Fibroblast of gingiva (primary cell): Measurements from ENCODE around the gene WWOX.
"Not testable (repeated sequence)": the region's sequence is repeated elsewhere in the genome, so short reads cannot be mapped to it uniquely, and the experiment has no call there.

ENCODE experiments used
- DNase-seq: peaks from one replicate; pipeline ENCODE4 v3.0.0-alpha.2; 2011; ENCODE audit warnings: low read depth

Gene WWOX

DNA sequence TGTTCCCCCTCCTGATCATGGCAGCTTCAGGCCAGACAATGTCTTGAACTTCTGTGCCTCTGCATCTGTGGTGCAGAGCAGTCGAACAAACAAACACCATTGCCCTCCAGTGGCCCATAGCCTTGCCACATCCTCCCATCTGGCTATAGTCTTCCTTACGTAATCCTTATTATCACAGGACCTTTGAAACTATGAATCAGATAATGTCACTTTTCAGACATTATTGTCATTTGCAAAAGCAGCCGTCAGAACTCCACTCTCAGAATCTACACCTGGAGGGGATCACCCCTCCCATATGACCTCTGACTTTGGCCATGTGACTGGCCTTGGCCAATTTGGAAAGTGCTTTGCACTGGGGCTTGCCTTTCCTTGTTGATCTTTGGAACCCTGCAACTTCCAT lies 1113.8 kb downstream of the WWOX start:
- no peak for DNase-seq

DNA sequence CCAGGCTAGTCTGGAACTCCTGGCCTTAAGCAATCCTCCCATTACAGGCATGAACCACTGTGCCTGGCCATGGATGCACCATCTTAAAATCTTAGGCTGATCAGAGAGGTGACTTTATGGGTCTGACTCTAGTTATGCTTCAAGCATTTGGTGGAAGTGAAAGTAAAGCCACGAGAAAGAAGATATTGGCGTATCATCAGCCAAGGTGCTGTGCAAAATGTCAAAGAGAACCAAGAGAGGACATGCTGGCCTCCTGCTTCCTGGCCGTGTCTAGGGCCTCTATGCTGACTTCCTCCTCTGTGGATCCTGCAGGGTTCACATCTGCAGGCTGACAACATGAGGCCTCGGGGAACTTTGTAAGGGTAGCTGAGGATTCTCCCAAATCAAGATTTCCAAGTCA lies 1115.8 kb downstream of the WWOX start:
- DNase-seq, result no peak

DNA sequence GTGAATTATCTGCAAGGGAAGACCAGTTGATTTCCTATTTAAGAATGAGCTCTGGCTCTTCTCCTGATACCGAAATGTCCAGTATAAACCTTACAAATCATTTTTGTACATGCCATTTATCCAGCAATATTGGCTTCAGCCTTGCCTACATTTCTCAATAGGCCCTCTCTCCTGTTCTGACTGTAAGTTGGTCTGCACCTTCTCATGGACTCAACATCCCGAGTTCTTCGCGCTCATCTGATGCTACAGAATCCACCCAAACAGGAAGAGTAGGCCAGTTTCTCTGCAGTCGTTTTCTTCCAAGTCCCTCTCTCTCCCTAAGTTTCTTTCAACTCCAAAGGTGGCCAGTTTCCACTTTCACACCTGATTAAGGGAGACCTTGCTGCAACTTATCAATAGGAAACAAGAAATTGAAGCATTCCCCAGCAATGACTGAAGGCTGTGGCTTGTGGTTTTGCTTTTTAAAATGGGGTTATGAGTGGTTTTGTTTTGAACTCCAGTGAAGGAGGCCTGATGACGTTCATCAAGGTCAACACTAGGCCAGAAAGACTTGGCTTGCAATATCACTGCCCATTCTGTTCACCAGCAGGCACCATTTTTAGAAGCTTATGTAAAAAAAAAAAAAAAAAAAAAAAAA lies 1118.0 kb downstream of the WWOX start:
- no peak for DNase-seq

DNA sequence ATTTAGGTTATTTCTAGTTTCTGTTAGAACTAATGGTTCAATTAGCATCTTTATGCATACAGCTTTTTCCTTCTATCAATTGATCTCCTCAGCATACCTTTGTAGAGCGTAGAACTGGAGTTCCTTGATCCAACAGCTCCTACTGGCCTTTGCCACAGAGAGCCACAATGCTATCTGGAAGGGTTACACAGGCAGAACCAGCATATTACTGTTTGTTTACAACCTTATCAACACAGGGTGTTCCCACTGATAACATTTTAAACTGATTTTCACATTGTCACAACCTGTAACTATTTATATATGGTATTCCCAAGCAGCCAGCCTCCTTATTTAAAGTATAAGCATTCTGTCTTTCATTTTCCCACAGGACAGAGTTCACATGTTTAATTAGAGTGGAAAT lies 1118.9 kb downstream of the WWOX start:
- no peak for DNase-seq

DNA sequence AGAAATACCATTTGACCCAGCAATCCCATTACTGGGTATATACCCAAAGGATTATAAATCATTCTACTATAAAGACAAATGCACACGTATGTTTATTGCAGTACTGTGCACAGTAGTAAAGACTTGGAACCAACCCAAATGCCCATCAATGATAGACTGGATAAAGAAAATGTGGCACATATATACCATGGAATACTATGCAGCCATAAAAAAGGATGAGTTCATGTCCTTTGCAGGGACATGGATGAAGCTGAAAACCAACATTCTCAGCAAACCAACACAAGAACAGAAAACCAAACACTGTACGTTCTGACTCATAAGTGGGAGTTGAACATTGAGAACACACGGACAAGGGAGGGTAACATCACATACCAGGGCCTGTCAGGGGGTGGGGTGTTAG lies 1126.5 kb downstream of the WWOX start:
- not testable (repeated sequence) for DNase-seq

DNA sequence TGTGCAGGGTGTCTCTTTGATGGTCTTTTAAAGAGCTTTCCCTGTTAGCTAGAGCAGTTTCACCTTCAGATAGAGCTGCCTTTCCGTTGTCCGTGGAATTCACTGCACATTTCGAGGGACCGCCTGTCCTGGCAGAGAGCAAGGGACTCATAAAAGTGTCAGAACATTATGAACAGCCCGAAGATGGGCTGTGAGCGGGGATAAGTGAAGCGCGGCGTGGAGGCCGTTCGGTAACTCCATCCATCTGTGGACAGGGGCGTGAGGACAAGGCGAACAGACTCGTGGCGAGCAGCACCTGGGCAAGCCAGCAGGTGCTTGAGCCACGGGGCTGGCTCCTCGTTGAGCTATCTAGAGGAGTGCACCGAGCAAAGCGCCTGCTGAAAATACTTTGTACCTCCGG lies 1129.9 kb downstream of the WWOX start:
- DNase-seq, result no peak

DNA sequence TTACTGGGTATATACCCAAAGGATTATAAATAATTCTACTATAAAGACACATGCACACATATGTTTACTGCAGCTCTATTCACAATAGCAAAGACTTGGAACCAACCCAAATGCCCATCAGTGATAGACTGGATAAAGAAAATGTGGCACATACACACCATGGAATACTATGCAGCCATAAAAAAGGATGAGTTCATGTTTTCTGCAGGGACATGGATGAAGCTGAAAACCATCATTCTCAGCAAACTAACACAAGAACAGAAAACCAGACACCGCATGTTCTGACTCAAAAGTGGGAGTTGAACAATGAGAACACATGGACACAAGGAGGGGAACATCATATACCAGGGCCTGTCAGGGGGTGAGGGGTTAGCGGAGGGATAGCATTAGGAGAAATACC lies 1146.2 kb downstream of the WWOX start:
- not testable (repeated sequence) for DNase-seq

DNA sequence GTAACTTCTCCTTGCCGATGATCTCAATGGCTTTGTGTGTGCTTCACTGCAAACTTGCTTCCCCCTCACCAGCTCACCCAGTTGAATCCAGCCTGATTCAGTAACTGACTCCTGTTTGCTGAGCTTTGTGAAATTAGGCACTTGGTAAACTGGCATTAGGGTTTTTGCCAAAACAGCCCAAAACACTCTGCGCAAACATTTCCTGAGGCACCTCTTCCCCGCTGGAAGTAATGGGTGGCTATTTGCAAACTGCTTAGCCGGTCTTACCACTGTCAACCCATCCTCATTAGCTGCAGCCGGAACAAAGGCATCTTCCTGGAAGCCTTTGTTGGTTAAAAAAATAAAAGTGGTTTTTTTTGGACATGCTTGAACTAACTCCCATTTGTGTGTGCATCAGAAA lies 1147.9 kb downstream of the WWOX start:
- no peak for DNase-seq

DNA sequence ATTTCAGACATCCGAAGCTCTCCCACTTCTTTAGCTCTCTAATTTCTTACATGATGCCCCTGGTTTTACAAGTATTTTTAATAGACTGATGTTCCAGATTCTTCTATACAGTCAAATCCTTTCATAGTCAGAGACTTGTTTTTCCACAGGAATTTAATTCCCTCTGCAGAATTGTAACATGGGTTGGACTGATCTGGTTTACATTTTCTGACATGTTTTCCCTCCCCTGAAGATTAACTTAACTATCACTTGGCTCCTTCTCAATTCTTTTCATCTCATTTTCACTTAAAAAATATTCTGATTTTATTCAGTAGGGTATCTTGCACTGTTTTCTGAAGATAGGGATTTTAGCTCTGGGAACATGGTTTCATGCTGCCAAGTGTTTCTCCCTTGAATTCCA lies 1148.9 kb downstream of the WWOX start:
- no peak for DNase-seq

DNA sequence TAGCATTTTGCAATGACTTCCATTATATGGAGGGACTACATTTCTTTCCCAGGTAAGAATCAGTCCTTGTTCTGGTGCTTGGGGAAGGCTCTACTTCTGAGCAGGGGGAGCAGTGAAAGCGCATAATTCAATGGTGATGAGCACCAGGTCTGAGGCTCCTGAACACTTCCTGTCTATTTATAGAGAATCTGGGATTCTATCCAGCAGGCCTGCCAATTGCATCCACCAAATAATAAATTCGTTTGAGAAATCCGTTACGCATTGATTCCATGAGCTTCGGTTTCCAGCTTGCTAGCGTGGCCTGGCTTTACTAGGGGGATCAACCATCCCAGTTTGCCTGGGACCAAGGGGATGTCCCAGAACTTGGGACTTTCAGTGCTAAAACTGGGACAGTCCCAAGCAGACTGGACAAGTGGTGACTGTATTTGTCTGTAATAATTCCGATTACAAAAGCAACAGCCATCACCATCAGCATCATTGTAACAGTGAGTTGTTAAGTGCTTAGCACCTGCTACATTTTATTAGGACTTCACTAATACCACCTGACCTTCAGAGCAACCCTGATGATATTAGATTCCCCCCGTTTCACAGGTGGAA lies 1151.1 kb downstream of the WWOX start:
- DNase-seq, result no peak

DNA sequence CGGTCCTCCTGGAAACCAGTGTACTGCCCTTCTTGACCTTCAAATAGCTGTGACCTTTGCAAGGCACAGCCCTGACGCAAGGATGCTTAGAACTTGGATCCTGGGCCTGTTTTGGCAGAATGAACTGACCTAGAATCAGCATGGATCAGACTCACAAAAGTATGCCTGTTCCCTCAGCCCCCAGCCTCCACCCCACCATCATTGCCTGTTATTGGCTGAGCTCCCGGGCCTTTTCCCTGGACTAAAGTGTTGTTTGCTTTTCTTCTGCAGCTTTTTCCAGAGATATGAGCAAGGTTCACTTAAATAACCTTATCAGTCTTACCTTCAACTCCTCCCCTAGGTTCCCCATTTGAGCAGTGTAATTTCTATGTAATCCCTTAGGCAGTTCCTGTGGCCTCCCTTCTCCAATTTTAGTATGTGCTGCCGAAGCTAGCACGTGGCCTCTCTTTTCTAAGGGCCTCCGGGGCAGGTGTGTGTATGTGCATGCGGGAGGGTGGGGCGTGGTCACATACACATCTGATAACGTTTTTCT lies 1153.7 kb downstream of the WWOX start:
- no peak for DNase-seq

DNA sequence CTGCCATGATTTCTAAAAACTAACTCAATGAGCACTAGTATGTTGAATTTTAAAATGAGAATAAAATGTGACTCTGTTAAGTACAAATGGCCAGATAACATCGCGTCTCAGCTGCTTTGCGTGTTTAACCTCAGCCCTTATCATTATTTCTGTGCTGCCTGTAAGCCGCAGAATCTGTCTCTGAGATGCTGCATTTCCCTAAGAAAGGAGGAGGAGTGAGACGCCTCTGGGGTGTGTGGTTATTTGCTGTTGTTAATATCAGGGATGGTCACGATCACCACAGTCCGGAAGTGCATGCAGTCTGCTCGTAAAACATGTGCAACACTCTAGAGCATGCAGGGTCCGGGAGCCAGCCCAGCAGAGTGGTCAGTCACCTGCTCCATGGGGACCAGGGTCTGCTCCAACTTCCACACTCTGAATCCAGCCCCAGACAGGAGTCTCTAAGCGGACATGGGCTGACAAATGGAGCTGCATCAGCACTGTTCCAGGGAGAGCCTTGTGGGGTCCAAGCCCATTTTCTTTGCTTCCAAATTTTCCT lies 1158.6 kb downstream of the WWOX start:
- no peak for DNase-seq

DNA sequence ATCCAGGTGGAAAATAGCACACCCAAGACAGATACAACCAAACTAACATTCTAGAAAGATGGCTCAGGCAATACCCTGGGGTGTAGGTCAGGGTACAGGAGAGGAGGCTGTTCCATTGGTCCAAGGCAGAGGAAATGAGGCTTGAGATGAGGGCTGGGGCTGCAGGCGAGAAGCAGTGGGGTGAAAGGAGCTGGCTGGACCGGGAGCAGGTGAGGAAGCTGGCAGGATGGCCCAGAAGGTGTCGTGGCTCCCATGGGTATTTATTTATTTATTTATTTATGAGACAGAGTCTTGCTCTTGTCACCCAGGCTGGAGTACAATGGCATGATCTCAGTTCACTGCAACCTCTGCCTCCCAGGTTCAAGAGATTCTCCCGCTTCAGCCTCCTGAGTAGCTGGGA lies 1161.4 kb downstream of the WWOX start:
- DNase-seq, result not testable (repeated sequence)

DNA sequence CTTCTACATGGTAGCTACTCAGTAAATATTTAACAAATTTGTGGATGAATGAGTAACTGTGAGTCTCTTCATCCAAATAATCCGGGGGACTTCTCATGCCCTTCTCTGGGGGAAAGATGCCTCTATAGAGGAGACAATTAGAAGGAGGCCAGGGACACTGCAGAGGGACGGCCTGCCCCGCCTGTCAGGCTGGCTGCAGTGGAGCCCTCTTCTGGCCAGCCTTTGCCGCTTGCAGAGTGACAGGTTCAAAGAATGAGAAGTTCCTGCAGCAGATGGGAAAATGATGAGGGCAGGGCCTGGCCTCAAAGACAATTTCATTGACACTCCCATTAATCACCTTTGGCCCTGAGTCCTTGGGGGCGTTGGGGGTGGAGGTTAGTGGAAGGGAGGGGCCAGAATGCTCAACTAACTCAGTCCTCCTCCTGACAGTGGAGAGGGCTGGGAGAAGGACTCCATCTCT lies 1162.1 kb downstream of the WWOX start:
- DNase-seq, result no peak

DNA sequence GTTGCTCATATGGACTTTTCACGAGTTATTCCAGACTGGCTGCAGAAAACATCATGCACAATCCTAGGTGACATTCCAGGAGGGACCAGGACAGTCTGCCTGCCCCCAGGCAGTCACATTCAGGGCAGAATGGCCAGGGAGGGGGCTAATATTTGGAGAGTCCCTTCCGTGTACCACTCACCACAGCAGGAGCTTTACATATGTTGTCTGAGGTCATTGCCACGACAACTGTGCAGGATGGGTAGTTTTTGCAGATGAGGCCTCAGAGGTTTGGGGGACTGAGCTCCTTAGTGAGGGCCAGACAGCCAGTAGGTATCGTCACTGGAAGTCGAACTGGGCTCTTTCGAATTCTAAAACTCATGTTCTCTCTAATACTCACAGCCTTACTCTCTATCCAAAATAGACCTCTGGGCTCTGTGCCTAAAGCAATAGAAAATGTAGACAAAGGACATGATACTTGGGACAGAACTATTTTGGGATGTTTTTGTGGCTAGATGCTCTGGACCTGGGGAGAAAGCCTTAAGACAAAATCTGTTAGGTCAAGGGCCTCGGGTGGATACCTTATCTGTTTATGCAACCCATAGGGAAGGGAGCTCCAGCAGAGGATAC lies 1162.6 kb downstream of the WWOX start:
- no peak for DNase-seq
